NCI-H1694 (cell line): ENCODE measurements around the gene COX5A.
A peak's percentile ranks its signal among the peaks of the same experiment; 100 is the strongest.
"Not testable (repeated sequence)": the region's sequence is repeated elsewhere in the genome, so short reads cannot be mapped to it uniquely, and the experiment has no call there.

Source experiments
- DNase-seq: peaks from one replicate; lab custom pipeline; 2025; lab: John Stamatoyannopoulos, UW

The COX5A gene

GRCh38 chr15:74901612-74902063, 36.2 kb downstream of the COX5A start:
- peak; percentile 43 for DNase-seq

- DNase-seq, result no peak
Measured at GRCh38 chr15:74897300-74897701, 40.6 kb downstream of the COX5A start.

GRCh38 chr15:74896316-74896715, 41.6 kb downstream of the COX5A start:
- DNase-seq, result no peak

GRCh38 chr15:74895830-74896229, 42.0 kb downstream of the COX5A start:
- DNase-seq, result no peak

DNA sequence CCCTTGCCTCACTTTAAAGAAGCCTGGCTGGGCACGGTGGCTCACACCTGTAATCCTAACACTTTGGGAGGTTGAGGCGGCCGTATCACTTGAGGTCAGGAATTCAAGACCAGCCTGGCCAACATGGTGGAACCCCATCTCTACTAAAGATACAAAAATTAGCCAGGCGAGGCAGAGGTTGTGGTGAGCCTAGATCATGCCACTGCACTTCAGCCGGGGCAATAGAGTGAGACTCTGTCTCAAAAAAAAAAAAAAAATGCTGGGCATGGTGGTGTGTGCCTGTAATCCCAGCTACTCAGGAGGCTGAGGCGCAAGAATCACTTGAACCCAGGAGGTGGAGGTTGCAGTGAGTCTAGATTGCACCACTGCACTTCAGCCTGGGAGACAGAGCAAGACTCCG, 43.5 kb downstream of the COX5A start:
- not testable (repeated sequence) for DNase-seq

GRCh38 chr15:74893627-74894026, 44.2 kb downstream of the COX5A start:
- DNase-seq, result no peak

GRCh38 chr15:74892931-74893330, 44.9 kb downstream of the COX5A start:
- no peak for DNase-seq

DNA sequence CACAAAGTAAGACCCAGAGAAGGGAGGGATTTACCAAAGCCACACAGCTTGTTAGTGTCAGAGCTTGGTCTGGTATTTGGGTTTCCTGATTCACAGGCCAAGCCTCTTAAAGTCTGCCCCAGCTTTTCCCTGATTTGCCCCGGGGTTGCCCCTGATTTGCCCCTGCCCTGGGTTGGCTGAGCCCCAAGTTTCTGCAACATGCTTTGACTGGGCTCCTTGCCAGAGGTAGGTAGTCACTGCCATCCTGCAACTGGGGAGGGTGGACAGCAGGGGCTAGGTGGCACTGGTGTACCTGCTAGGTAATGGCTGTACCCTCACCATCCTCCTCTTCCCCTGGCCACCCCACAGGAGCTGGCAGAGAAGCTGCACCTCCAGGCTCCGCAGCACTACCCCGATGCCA, 45.6 kb downstream of the COX5A start:
- no peak for DNase-seq

DNA sequence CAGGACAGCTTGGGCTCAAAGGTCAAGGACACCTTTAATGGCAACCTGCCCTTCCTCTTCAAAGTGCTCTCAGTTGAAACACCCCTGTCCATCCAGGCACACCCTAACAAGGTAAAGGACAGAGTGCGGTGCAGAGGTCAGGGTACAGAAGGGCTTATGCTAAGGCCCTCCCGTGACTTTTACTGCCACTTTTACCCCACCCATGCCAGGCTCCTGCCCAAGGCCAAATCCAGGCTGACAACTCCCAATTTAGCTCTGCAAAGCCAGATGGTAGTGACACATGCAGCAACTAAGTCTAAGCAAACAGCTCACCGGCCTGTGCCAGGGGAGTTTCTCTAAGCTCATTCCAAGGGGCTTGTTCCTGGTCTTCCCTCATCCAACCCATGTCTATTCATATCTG, 46.4 kb downstream of the COX5A start:
- no peak for DNase-seq

DNA sequence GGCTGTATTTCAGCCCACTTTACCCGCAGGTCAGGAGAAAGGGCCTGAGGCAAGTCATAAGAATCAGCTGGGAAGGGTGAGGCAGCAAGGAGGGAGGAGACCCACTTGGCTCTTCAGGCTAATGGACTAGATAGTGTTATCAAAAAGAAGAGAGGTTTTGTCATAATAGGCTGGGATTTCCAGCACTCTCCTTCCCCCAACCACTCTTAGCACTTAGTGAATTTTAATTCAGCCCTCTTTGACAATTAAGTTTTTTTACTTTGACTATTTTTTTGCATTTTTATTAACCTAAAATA, 47.3 kb downstream of the COX5A start:
- no peak for DNase-seq

GRCh38 chr15:74889883-74890664, 47.8 kb downstream of the COX5A start, which contains the start of gene MPI:
TSS of gene MPI (plus strand) at chr15:74890042. CDS start at chr15:74890074, 32 bp downstream.
- peak; percentile 77 for DNase-seq

DNA sequence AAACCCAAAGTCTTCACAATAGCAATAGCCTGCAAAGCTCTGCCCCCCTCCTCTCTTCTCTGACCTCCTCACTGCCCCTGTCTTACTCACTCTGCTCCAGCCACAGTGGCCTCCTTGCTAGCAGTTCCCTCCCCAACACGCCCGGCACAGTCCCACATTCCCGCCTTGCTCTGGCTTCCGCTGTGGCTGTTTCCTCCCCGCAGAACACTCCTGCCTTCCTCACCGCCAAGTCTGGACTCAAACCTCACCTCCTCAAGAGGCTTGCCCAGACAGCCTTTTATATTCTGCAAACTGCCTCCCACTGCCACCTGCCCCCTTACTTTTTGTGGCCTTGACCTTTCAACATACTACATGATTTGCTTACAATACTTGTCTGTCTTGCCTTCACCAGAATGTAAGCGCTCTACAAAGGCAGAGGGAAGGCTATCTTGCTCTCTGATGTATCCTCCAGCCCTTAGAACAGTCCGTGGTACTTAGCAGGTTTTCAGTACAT, 48.4 kb downstream of the COX5A start:
- no peak for DNase-seq

GRCh38 chr15:74888716-74889115, 49.2 kb downstream of the COX5A start:
- DNase-seq, result no peak

DNA sequence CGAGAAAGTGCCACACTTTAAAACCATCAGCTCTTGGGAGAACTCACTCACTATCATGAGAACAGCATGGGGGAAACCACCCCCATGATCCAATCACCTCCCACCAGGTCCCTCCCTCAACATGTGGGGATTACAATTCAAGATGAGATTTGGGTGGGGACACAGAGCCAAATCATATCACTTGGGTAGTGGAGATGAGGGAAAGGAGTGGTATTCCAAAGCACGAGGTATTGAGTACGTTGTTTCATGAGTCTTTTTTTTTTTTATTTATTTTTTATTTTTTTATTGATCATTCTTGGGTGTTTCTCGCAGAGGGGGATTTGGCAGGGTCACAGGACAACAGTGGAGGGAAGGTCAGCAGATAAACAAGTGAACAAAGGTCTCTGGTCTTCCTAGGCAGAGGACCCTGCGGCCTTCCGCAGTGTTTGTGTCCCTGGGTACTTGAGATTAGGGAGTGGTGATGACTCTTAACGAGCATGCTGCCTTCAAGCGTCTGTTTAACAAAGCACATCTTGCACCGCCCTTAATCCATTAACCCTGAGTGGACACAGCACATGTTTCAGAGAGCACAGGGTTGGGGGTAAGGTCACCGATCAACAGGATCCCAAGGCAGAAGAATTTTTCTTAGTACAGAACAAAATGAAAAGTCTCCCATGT, 50.2 kb downstream of the COX5A start:
- DNase-seq, result not testable (repeated sequence)

DNA sequence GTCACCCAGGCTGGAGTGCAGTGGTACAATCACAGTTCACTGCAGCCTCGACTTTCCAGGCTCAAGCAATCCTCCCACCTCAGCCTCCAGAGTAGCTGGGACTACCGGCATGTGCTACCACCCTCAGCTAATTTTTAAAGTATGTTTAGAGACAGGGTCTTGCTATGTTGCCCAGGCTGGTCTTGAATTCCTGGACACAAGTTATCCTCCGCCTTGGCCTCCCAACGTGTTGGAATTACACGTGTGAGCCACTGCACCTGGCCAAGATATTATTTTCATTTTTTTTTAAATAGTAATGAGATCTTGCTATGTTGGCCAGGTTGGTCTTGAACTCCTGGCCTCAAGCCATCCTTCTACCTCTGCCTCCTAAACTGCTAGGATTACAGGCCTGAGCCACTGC, 52.4 kb downstream of the COX5A start:
- no peak for DNase-seq

GRCh38 chr15:74884428-74885223, 53.2 kb downstream of the COX5A start:
- no peak for DNase-seq

- DNase-seq, result no peak
Measured at GRCh38 chr15:74882528-74882927, 55.3 kb downstream of the COX5A start.

- no peak for DNase-seq
Measured at GRCh38 chr15:74878273-74878672, 59.6 kb downstream of the COX5A start.

- no peak for DNase-seq
Measured at GRCh38 chr15:74873756-74874424, 64.0 kb downstream of the COX5A start.

DNA sequence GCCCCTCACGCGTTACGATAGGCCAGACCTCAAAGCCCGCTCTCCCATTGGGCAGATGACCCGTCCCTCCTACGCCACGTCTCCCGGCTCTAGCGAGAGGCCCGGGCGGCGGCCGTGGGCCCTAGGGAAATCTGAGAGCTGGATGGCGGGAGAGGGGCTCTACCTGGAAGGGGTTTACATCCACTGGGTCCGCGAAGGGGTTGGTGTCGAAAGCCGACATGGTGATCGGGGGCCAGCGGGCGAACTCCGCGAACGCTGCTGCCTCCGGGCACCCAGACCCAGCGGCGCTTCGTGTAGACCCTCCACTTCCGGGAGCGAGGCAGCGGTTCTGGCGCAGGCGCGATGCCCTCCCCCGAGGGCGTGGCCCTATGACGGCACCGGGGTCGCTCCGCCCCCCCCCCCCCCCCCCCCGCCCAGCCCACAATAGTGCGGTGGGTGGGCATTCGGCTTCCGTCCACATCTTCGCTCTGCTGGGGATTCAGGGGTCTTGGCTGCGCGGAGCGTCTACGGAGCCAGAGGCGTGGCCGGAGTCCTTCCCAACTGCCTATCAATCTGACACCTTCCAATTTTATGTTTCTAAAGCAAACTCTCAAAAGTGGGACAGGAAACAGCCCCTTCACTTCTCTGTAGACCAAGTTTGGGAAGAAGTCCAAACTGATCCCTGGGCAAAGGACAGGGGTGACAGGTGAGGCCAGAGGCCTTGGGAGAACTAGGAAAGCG, 64.7 kb downstream of the COX5A start, which contains the start of gene SCAMP2:
TSS of gene SCAMP2 (minus strand) at position 330 of the 720 bp plus-strand sequence. CDS start at position 220, 110 bp downstream.
- peak; percentile 84 for DNase-seq

DNA sequence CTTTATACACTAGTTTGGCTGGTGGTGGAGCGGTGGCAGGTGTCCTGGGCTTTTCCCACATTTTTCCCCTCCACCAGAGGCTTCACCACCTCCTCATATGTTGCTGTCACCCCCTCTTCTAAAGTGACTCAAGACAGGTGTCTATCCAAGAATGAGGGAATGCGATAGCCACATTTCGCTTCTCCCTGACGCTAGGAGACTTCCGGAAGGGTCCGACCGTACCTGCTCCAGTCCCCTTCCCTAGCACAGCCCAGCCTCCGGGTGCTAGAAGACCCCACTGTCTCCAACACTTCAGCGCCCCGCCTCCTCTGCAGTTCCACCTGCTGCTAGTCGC, 65.2 kb downstream of the COX5A start:
- DNase-seq, result no peak
